IPS-18c (cell line): ENCODE results near the gene PTPN7.
"Not testable (repeated sequence)": the region's sequence is repeated elsewhere in the genome, so short reads cannot be mapped to it uniquely, and the experiment has no call there.

Source experiments
- H3K4me3 ChIP-seq: 2 replicates; pipeline ENCODE4 v1.7.0; 2013; ENCODE audit warnings: low read depth, mild to moderate bottlenecking, low read length, moderate library complexity; ENCODE audit not compliant: insufficient read depth
- H3K9me3 ChIP-seq: one replicate; pipeline ENCODE4 v1.6.1; 2013; ENCODE audit warnings: mild to moderate bottlenecking, low read length, moderate library complexity; ENCODE audit not compliant: control insufficient read depth, insufficient read depth

Gene PTPN7

GRCh38 chr1:202193614-202194327 lies 33.4 kb upstream of the PTPN7 start, which contains the start of gene LGR6:
Gene LGR6, plus strand, starts transcription at chr1:202193799. Its CDS starts 191 bp downstream, at chr1:202193990.
- Histone ChIP-seq H3K4me3 (peak within 1 kb of the TSS; percentile 41; the same call in 1 of the 2 replicates), H3K9me3 (peaks cover 2% of the 10 kb centered on the region)

- H3K4me3 ChIP-seq: no peak overlapping the region; the same call in 1 of the 2 replicates
Observed at GRCh38 chr1:202192770-202193613, 32.6 kb upstream of the PTPN7 start.

DNA sequence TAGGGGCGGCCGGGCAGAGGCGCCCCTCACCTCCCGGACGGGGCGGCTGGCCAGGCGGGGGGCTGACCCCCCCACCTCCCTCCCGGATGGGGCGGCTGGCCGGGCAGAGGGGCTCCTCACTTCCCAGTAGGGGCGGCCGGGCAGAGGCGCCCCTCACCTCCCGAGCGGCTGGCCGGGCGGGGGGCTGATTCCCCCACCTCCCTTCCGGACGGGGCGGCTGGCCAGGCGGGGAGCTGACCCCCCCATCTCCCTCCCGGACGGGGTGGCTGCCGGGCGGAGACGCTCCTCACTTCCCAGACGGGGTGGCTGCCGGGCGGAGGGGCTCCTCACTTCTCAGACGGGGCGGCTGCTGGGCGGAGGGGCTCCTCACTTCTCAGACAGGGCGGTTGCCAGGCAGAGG lies 31.0 kb upstream of the PTPN7 start:
- not testable (repeated sequence) for H3K9me3 ChIP-seq, H3K4me3 ChIP-seq

More at GRCh38 chr1:202192770-202193613, 32.6 kb upstream of the PTPN7 start:
- H3K9me3 ChIP-seq: peaks cover 2% of the 10 kb centered on the region

GRCh38 chr1:202189918-202190715 lies 29.7 kb upstream of the PTPN7 start:
- Histone ChIP-seq H3K4me3 (no peak overlapping the region), H3K9me3 (peaks cover 2% of the 10 kb centered on the region)

DNA sequence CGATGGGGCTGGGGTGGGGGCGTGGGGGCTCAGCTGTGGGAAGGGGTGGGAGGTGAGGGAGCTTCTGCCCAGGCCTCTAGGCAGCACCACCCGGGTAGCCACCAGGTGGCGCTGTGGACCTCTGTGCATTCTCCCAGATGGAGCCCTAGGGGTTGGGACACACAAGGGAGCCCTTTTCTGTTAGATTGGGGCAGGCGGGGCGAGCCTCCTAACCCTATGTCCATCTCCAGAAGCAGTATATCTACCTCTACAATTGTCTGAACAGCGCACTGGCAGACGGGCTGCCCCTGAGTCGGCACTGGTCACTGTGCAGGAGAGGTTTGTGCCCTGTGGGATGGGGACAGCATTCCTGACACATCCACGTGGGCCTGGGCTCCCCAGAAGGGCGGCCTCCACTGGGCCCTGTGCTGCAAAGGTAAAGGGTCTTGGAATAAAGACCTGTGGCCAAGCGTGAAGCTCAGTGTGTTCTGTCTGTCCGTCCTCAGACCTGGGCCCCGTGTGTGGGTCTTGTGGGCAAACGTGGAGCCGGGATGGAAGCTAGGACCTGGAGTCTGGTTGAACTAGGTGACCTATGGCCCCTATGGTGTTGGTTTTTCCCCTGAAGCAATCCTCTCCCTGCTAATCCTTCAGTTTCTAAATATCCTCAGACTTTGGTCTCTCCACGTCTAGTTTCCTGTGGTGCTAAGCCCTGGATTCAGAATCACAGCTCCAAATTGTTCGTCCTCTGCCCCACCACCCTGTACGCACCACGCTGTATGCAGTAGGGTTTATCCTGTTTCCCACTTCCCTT lies 28.8 kb upstream of the PTPN7 start:
- peaks cover 2% of the 10 kb centered on the region for H3K9me3 ChIP-seq

GRCh38 chr1:202187697-202188407 lies 27.4 kb upstream of the PTPN7 start:
- H3K4me3 ChIP-seq: no peak overlapping the region
- peaks cover 2% of the 10 kb centered on the region for H3K9me3 ChIP-seq

More for the DNA sequence above, 28.8 kb upstream of the PTPN7 start:
- H3K4me3 ChIP-seq: no peak overlapping the region

DNA sequence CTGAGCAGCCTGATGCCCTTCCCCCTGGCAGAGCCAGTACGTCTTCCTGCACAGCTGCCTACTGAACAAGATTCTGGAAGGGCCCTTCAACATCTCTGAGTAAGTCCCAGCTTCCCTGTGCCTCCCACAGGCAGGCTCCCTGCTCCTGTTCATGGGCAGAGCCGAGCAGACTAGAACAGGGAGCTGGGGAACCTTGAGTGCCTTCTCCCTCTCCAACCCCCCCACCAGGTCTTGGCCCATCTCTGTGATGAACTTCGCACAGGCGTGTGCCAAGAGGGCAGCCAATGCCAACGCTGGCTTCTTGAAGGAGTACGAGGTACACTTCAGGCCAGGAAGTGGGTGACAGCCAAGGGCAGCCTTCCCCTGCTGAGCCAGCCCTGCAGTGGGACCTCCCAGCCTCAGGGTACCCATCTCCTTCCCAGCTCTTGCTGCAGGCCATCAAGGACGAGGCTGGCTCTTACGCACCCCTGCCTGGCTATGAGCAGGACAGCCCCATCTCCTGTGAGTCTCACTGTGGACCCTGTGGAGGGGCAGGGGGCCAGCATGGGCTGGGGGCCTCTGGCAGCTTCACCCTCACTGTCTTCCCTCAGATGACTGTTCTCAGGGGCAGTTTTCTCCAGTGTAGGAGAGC lies 26.8 kb upstream of the PTPN7 start:
- Histone ChIP-seq H3K9me3 (no peaks in the 10 kb centered on the region), H3K4me3 (no peak overlapping the region)

DNA sequence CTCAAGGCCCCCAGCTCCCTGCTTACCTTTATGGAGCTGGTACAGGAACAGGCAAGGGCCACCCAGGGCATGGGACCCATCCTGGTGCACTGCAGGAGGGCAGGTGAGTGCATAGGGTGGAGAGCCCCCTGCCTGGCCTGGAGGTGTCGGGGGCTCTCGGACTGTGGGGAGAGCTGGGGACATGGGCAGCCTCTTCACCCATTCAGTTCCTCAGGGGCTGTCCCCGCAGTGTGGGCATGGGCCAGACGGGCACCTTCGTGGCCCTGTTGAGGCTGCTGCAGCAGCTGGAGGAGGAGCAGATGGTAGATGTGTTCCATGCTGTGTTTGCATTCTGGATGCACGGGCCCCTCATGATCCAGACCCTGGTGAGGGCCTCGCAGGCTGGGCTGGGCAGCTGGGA lies 25.9 kb upstream of the PTPN7 start:
- Histone ChIP-seq H3K9me3 (no peaks in the 10 kb centered on the region), H3K4me3 (no peak overlapping the region)

- no peak overlapping the region for H3K4me3 ChIP-seq
Observed at GRCh38 chr1:202184750-202185460, 24.5 kb upstream of the PTPN7 start.

GRCh38 chr1:202182040-202182877 lies 21.9 kb upstream of the PTPN7 start:
- no peaks in the 10 kb centered on the region for H3K9me3 ChIP-seq

More at GRCh38 chr1:202184750-202185460, 24.5 kb upstream of the PTPN7 start:
- no peaks in the 10 kb centered on the region for H3K9me3 ChIP-seq

DNA sequence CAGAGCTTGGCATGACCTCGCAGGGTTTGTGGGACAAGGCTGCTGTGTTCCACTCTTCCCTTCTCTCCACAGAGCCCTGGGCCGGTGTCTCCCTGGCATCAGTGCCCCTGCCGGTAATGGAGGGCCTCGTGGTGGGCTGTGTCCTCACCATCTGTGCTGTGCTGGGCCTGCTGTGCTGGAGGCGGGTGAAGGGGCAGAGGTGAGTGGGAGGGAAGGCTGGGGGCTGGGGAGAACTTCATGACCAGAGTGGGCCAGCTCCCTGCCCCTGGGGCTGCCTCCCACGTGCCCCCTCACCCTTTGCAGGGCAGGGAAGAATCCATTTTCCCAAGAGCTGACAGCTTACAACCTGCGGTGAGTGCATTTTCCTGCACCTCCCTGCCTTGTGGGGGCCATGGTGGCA lies 21.2 kb upstream of the PTPN7 start:
- Histone ChIP-seq H3K4me3 (no peak overlapping the region), H3K9me3 (no peaks in the 10 kb centered on the region)

More at GRCh38 chr1:202182040-202182877, 21.9 kb upstream of the PTPN7 start:
- no peak overlapping the region for H3K4me3 ChIP-seq

DNA sequence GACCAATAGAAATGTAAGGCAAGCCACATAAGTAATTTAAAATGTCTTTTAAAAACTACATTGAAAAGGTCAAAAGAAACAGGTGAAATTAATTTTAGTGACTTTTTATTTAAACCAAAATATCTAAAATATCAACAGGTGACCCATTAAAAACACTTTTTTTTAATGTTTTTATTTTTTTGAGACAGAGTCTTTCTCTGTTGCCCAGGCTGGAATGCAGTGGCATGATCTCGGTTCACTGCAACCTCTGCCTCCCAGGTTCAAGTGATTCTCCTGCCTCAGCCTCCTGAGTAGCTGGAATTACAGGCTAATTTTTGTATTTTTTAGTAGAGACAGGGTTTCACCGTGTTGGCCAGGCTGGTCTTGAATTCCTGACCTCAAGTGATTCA lies 20.3 kb upstream of the PTPN7 start:
- not testable (repeated sequence) for H3K4me3 ChIP-seq

GRCh38 chr1:202179828-202180750 lies 19.7 kb upstream of the PTPN7 start:
- Histone ChIP-seq H3K9me3 (no peaks in the 10 kb centered on the region), H3K4me3 (no peak overlapping the region)

More for the DNA sequence above, 20.3 kb upstream of the PTPN7 start:
- not testable (repeated sequence) for H3K9me3 ChIP-seq
